ENCODE measurements around the gene CAPN14. TPM values are rescaled to one million over a fixed set of nuclear protein-coding genes. Genes with fewer than 3 reads are reported as not detected.

CAPN14 gene
- total RNA-seq, 4 donors from 2014 or later, result not detected

DNA sequence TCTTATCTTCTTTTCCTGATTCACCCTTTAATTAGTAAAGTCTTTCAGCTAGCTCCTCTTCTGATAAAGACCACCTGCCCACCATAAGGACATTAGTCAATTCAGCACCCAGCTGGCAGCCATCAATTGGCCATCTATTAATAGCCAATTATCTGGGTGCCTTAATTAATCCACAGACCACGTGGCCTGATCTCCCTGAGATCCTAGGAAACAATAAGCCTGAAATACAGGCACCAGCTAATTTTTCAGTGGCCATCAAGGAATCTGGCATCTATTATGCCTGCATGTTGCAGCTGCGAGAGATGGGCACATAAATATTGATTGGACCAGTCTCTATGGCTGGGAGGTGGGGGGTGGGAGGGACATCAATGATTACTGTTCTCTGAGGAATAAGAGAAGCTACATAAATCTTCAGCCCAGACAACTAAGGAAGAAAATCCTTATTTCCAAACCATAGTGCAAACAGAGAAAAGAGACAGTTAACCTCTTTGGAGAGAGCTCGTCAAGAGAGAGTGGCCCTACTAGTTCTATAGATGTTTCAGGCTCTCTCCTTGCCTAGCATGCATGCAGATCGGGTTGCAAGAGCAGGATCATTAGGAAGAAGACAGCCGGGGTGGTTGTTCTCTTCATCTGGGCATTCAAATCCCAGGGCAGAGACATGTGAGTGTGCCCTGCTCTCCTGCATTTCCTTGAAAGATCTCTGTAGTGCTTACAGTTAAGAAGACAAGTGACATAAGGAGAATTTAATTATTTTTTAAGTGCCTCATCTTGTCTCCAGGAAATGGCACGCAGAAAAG is 87.7 kb downstream of the CAPN14 start:
- peaks cover 0 to 4% (median 3%) of the 10 kb centered on the region in 3 donors for H3K27me3 ChIP-seq

DNA sequence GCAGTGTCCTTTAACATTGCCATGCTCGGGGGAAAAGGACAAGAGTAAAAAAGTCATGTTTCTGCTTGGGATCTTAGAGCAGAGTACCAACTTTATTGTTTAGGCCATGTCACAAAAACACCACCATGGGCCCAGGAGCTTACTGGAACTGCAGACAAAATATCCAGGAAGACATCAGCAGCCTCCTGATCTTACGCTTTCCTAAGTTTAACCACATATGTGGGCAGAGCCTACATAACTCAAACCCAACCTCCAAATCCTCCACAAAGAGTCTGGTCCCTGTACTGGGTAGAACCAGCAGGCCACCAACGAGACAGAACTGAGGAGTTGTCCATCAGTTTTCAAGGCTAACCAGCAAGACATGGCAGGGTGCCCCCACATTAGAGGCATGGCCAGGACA is 89.4 kb downstream of the CAPN14 start:
- no peak overlapping the region for H3K27ac ChIP-seq
- H3K27me3 ChIP-seq, result no peaks in the 10 kb centered on the region
- ATAC-seq (no peak), DNase-seq (no peak)
- no peaks in the 10 kb centered on the region for H3K4me1 ChIP-seq
- TF ChIP-seq CTCF (IDR thresholded peaks at IDR 0.05 in 4 of 5, conservative IDR thresholded peaks at IDR 0.05 in 1 of 5) (no peak), POLR2A (IDR thresholded peaks at IDR 0.05) (no peak)
- H3K36me3 ChIP-seq, result no peaks in the 10 kb centered on the region
- H3K4me3 ChIP-seq, result no peak overlapping the region
- no peaks in the 10 kb centered on the region for H3K9me3 ChIP-seq
- in situ Hi-C loops (cut with MboI; ENCODE audit: low sequenced_read_pairs in 4 of 4) (no loop called here), intact Hi-C loops (cut with DNase I; ENCODE audit: low total_unique reads) (no loop called here)

More for the DNA sequence above, 87.7 kb downstream of the CAPN14 start:
- Histone ChIP-seq H3K36me3 (no peaks in the 10 kb centered on the region), H3K9me3 (no peaks in the 10 kb centered on the region), H3K4me3 (no peak overlapping the region), H3K4me1 (no peaks in the 10 kb centered on the region), H3K27ac (no peak overlapping the region)
- TF ChIP-seq POLR2A (IDR thresholded peaks at IDR 0.05), result no peak
- no peak for TF ChIP-seq CTCF (IDR thresholded peaks at IDR 0.05 in 4 of 5, conservative IDR thresholded peaks at IDR 0.05 in 1 of 5)
- DNase-seq (no peak), ATAC-seq (no peak)
- in situ Hi-C loops (cut with MboI; ENCODE audit: low sequenced_read_pairs in 4 of 4), result no loop called here
- intact Hi-C loops (cut with DNase I; ENCODE audit: low total_unique reads), result loop anchor here (10.0 kb wide), 1 partner anchor 205 kb away; no protein-coding TSS in a partner anchor

- Histone ChIP-seq H3K9me3 (no peaks in the 10 kb centered on the region), H3K27ac (no peak overlapping the region), H3K27me3 (no peaks in the 10 kb centered on the region), H3K4me3 (no peak overlapping the region), H3K36me3 (no peaks in the 10 kb centered on the region), H3K4me1 (no peaks in the 10 kb centered on the region)
- intact Hi-C loops (cut with DNase I; ENCODE audit: low total_unique reads), result no loop called here
- ATAC-seq (no peak), DNase-seq (no peak)
- in situ Hi-C loops (cut with MboI; ENCODE audit: low sequenced_read_pairs in 4 of 4), result no loop called here
- TF ChIP-seq POLR2A (IDR thresholded peaks at IDR 0.05) (no peak), CTCF (IDR thresholded peaks at IDR 0.05 in 4 of 5, conservative IDR thresholded peaks at IDR 0.05 in 1 of 5) (no peak)
Measured at GRCh38 chr2:31125918-31126695, 91.2 kb downstream of the CAPN14 start.

GRCh38 chr2:31124904-31125303 is 92.4 kb downstream of the CAPN14 start:
- ATAC-seq, result no peak
- no peak overlapping the region for H3K27ac ChIP-seq

More at GRCh38 chr2:31124904-31125303, 92.4 kb downstream of the CAPN14 start:
- Histone ChIP-seq H3K9me3 (no peaks in the 10 kb centered on the region), H3K27me3 (no peaks in the 10 kb centered on the region), H3K36me3 (no peaks in the 10 kb centered on the region), H3K4me3 (no peak overlapping the region), H3K4me1 (no peaks in the 10 kb centered on the region)
- DNase-seq, result no peak
- no peak for TF ChIP-seq CTCF (IDR thresholded peaks at IDR 0.05 in 4 of 5, conservative IDR thresholded peaks at IDR 0.05 in 1 of 5)
- no peak for TF ChIP-seq POLR2A (IDR thresholded peaks at IDR 0.05)
- intact Hi-C loops (cut with DNase I; ENCODE audit: low total_unique reads) (no loop called here), in situ Hi-C loops (cut with MboI; ENCODE audit: low sequenced_read_pairs in 4 of 4) (no loop called here)

Other genes with a start within 250 kb of the CAPN14 start
- gene GALNT14, start 79.1 kb downstream of the CAPN14 start, total RNA-seq, result under 1 TPM in 1 of 4 donors, not detected in 3; 0.16 TPM
- gene EHD3, start 16.6 kb upstream of the CAPN14 start, total RNA-seq, result 1 to 10 TPM; 1.5 to 3.1 (median 2.1) TPM
- gene XDH, start 197.2 kb upstream of the CAPN14 start, total RNA-seq, result under 1 TPM in 3 of 4 donors, not detected in 1; 0.05 to 0.29 (median 0.07) TPM

Measured in gastrocnemius medialis (tissue), 4 donors.